ENCODE results near the gene IL17C. TPM values are rescaled to one million over a fixed set of nuclear protein-coding genes. Genes with fewer than 3 reads are reported as not detected.

The IL17C gene
- total and polyA plus RNA-seq, 9 of the 15 experiments (the other 6 are each of a cell fraction or from before 2014, with no cell fraction given), result not detected

GRCh38 chr16:88654363-88655052, 16.1 kb downstream of the IL17C start:
- CTCF ChIA-PET (ENCODE audit: low intra/inter-chr PET ratio), result no interaction called here
- H3K9me3 ChIP-seq (replicated peaks; ENCODE audit: control insufficient read depth, insufficient read depth, low read depth, low read length), result no peaks in the 10 kb centered on the region
- ATAC-seq, result no peak
- no peaks in the 10 kb centered on the region for H3K27me3 ChIP-seq (ENCODE audit: control insufficient read depth in 2 of 2, insufficient read depth in 2 of 2, low read length in 2 of 2)
- WGBS (ENCODE audit: insufficient coverage, low coverage, missing lambda C conversion rate), result 89% methylated on average over 22 of the region's 28 CpGs
- H3K79me2 ChIP-seq (ENCODE audit: control insufficient read depth, insufficient read depth, low read length), result peaks cover 44% of the 10 kb centered on the region
- POLR2A ChIA-PET, result interaction anchor here (1.0 kb wide), 1 partner anchor 15 kb away, joined by 4 read pairs; no protein-coding TSS in a partner anchor
- TF ChIP-seq PHTF2 (CRISPR knock-in tag; IDR thresholded peaks at IDR 0.05), result no peak
- TF ChIP-seq NFE2L1 (tag; IDR thresholded peaks at IDR 0.05; ENCODE audit: borderline replicate concordance, low read depth), result no peak
- TF ChIP-seq NBN (IDR thresholded peaks at IDR 0.05; ENCODE audit: low read depth), result no peak
- no peak for TF ChIP-seq ESRRA (IDR thresholded peaks at IDR 0.05; ENCODE audit: borderline replicate concordance, low read depth)
- no peak for TF ChIP-seq BRD4 (IDR thresholded peaks at IDR 0.05)
- H3K9ac ChIP-seq (ENCODE audit: insufficient read depth in 1 of 2, low read depth in 2 of 2, low read length in 2 of 2), result peak overlapping the region in 1 of 2 experiments; percentile 61; a peak in 1 of 4 replicates
- no peak for FAIRE-seq
- no peak overlapping the region for H3K4me3 ChIP-seq
- H3K4me2 ChIP-seq (ENCODE audit: insufficient read depth, low read length), result no peak overlapping the region
- DNase-seq (ENCODE audit: extremely low read depth in 1 of 4, low spot score in 3 of 4), result no peak
- H3K9me1 ChIP-seq (ENCODE audit: control insufficient read depth, insufficient read depth, low read length), result no peaks in the 10 kb centered on the region
- H3K36me3 ChIP-seq (ENCODE audit: control insufficient read depth, insufficient read depth, low read length), result peaks cover 82% of the 10 kb centered on the region; the same call in 2 of the 3 replicates
- peaks cover 11 to 93% of the 10 kb centered on the region in 2 experiments; a peak in 4 of 5 replicates for H3K4me1 ChIP-seq (replicated peaks in 1 of 2; ENCODE audit: control insufficient read depth in 2 of 2, insufficient read depth in 2 of 2, low read length in 2 of 2)
- no TSS peak for BruUV-seq (replicated peaks)
- intact Hi-C loops (cut with micrococcal nuclease), result no loop called here
- no peak overlapping the region for H2AFZ ChIP-seq (ENCODE audit: low read depth, low read length)
- H3K27ac ChIP-seq (ENCODE audit: extremely low read depth, low read depth, low read length), result no peak overlapping the region
- peaks cover 9% of the 10 kb centered on the region; the same call in 1 of the 2 replicates for H4K20me1 ChIP-seq (replicated peaks; ENCODE audit: control insufficient read depth, insufficient read depth, low read length)
- in situ Hi-C loops (cut with MboI), result no loop called here

All from K562 (cell line).